HepG2 (cell line): ENCODE data around the gene CPEB3. TPM values are rescaled to one million over a fixed set of nuclear protein-coding genes. Genes with fewer than 3 reads are reported as not detected.

Experiments
- HOXA3 ChIP-seq: sonication (generic); formaldehyde crosslinking; IDR thresholded peaks from 2 replicates; pipeline ENCODE4 v1.5.0; 2020; ENCODE audit warnings: missing genetic modification reagents
- NR2C2 ChIP-seq: sonication (generic); formaldehyde crosslinking; IDR thresholded peaks from 2 replicates; pipeline ENCODE4 v1.4.0; 2020; ENCODE audit warnings: missing genetic modification reagents, mild to moderate bottlenecking, moderate library complexity, borderline replicate concordance
- POLR2A ChIP-seq, 2 experiments: IDR thresholded peaks; 2 replicates each; pipeline ENCODE4 v1.6.1; 2011; ENCODE audit warnings: low read depth in 2 of 2, low read length in 2 of 2, mild to moderate bottlenecking in 1 of 2, moderate library complexity in 1 of 2; ENCODE audit not compliant: insufficient read depth in 1 of 2
- SKI ChIP-seq: fragments of 450-650 bp; IDR thresholded peaks from one replicate; pipeline ENCODE4 v1.6.1; 2018; ENCODE audit warnings: mild to moderate bottlenecking; ENCODE audit not compliant: partially characterized antibody
- ZEB1 ChIP-seq: IDR thresholded peaks from 2 replicates; pipeline ENCODE4 v1.6.1; 2012; ENCODE audit warnings: mild to moderate bottlenecking, low read depth, inconsistent platforms; ENCODE audit not compliant: insufficient replicate concordance
- ZNF878 ChIP-seq: sonication (generic); formaldehyde crosslinking; IDR thresholded peaks from 2 replicates; pipeline ENCODE4 v1.8.1; 2023; ENCODE audit warnings: mild to moderate bottlenecking, missing genetic modification reagents, moderate library complexity
- polyA plus RNA-seq, 8 experiments: library from polyadenylated mRNA; depleted of rRNA in 3 of 8; stranded (reverse) in 7 of 8; unstranded in 1 of 8; fragments of >200 nt; fragmentation: Illumina TruSeq in 4 of 8; extraction: Trizol in 4 of 8; gene quantifications; 2 replicates each; pipeline versions ENCODE4 v1.2.1 to v1.2.3, GENCODE V29; 2011 to 2016; ENCODE audit warnings: low read depth in 4 of 8, missing spikeins in 1 of 8, mixed read lengths in 1 of 8; ENCODE audit not compliant: insufficient read depth in 1 of 8
- total RNA-seq, 5 experiments: library from RNA; depleted of rRNA; stranded (reverse); fragments of >200 nt; fragmentation: Illumina TruSeq; extraction: Trizol; gene quantifications; 2 replicates each; pipeline ENCODE4 v1.2.3, GENCODE V29; 2016; ENCODE audit warnings: low read depth in 1 of 5
- TF ChIP-seq, protein P1 (sequence below), 2 experiments: sonication (generic) in 1 of 2; formaldehyde crosslinking in 1 of 2; IDR thresholded peaks; 2 replicates each; pipeline versions ENCODE4 v1.6.1 to v1.9.0; 2014 to 2022; ENCODE audit warnings: antibody characterized with exemption in 1 of 2, borderline replicate concordance in 1 of 2, inconsistent platforms in 1 of 2, low read depth in 1 of 2, missing genetic modification reagents in 1 of 2
- TF ChIP-seq, protein P2 (sequence below): sonication (generic); formaldehyde crosslinking; IDR thresholded peaks from 2 replicates; pipeline ENCODE4 v1.4.0; 2020; ENCODE audit warnings: mild to moderate bottlenecking, low read depth, missing genetic modification reagents
- TF ChIP-seq, protein P3 (sequence below): sonication (generic); formaldehyde crosslinking; IDR thresholded peaks from 2 replicates; pipeline ENCODE4 v1.5.1; 2020; ENCODE audit warnings: mild to moderate bottlenecking, moderate library complexity, missing genetic modification reagents
- TF ChIP-seq, protein P4 (sequence below): IDR thresholded peaks from 2 replicates; pipeline ENCODE4 v1.6.1; 2018; ENCODE audit warnings: missing genetic modification reagents, mild to moderate bottlenecking, missing compliant biosample characterization
- TF ChIP-seq, protein P5 (sequence below): sonication (generic); formaldehyde crosslinking; IDR thresholded peaks from 2 replicates; pipeline ENCODE4 v1.5.0; 2020; ENCODE audit warnings: missing genetic modification reagents
- TF ChIP-seq, protein P6 (sequence below): sonication (generic); formaldehyde crosslinking; IDR thresholded peaks from 2 replicates; pipeline ENCODE4 v1.8.0; 2022; ENCODE audit warnings: missing genetic modification reagents, mild to moderate bottlenecking, borderline replicate concordance

Gene CPEB3
- total and polyA plus RNA-seq, 2 of the 13 experiments (the other 11 are each of a cell fraction or from before 2014, with no cell fraction given) = 0.66 to 0.70 TPM

DNA sequence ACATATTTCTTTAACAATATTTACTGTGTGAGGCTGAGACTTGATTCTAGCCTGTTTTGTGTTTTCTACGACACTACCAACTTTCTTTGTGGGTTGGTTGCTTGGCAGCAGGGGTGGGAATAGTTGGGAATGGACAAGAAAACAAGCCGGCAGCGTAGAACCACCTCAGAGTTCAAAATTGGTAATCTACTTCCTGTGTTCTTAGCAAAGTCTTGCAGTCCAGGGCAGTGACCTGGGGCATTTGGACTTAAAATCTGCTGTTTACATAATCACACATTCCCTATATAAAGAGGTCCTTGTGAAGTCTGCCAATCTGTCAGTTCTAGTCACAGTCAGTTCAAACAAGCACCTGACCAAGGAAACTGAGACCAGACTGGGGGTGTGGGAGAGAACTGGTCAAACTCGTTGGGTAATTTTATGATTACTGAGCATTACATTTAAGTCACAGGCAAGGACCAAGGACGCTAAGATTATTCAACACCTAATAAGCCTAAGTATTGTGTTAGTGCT lies 167.9 kb downstream of the CPEB3 start (continued):
- TF ChIP-seq, protein P1, sequence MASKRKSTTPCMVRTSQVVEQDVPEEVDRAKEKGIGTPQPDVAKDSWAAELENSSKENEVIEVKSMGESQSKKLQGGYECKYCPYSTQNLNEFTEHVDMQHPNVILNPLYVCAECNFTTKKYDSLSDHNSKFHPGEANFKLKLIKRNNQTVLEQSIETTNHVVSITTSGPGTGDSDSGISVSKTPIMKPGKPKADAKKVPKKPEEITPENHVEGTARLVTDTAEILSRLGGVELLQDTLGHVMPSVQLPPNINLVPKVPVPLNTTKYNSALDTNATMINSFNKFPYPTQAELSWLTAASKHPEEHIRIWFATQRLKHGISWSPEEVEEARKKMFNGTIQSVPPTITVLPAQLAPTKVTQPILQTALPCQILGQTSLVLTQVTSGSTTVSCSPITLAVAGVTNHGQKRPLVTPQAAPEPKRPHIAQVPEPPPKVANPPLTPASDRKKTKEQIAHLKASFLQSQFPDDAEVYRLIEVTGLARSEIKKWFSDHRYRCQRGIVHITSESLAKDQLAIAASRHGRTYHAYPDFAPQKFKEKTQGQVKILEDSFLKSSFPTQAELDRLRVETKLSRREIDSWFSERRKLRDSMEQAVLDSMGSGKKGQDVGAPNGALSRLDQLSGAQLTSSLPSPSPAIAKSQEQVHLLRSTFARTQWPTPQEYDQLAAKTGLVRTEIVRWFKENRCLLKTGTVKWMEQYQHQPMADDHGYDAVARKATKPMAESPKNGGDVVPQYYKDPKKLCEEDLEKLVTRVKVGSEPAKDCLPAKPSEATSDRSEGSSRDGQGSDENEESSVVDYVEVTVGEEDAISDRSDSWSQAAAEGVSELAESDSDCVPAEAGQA (IDR thresholded peaks at IDR 0.05; ENCODE audit: low read depth) = no peak
- TF ChIP-seq, protein P1 (CRISPR knock-in tag; IDR thresholded peaks at IDR 0.05; ENCODE audit: borderline replicate concordance) = no peak; the same call in 1 of the 2 replicates
- TF ChIP-seq ZNF878 (CRISPR knock-in tag) (no peak), SKI (peak; percentile 46), NR2C2 (peak; percentile 44), HOXA3 (CRISPR knock-in tag) (peak; percentile 58), ZEB1 (peak; percentile 77), POLR2A (IDR thresholded peaks at IDR 0.05; ENCODE audit: insufficient read depth in 1 of 2, low read depth in 2 of 2, low read length in 2 of 2) (no peak)
- TF ChIP-seq, protein P2, sequence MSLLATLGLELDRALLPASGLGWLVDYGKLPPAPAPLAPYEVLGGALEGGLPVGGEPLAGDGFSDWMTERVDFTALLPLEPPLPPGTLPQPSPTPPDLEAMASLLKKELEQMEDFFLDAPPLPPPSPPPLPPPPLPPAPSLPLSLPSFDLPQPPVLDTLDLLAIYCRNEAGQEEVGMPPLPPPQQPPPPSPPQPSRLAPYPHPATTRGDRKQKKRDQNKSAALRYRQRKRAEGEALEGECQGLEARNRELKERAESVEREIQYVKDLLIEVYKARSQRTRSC (CRISPR knock-in tag) = no peak
- TF ChIP-seq, protein P3, sequence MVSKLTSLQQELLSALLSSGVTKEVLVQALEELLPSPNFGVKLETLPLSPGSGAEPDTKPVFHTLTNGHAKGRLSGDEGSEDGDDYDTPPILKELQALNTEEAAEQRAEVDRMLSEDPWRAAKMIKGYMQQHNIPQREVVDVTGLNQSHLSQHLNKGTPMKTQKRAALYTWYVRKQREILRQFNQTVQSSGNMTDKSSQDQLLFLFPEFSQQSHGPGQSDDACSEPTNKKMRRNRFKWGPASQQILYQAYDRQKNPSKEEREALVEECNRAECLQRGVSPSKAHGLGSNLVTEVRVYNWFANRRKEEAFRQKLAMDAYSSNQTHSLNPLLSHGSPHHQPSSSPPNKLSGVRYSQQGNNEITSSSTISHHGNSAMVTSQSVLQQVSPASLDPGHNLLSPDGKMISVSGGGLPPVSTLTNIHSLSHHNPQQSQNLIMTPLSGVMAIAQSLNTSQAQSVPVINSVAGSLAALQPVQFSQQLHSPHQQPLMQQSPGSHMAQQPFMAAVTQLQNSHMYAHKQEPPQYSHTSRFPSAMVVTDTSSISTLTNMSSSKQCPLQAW (CRISPR knock-in tag) = peak; percentile 38; the same call in 1 of the 2 replicates
- TF ChIP-seq, protein P4, sequence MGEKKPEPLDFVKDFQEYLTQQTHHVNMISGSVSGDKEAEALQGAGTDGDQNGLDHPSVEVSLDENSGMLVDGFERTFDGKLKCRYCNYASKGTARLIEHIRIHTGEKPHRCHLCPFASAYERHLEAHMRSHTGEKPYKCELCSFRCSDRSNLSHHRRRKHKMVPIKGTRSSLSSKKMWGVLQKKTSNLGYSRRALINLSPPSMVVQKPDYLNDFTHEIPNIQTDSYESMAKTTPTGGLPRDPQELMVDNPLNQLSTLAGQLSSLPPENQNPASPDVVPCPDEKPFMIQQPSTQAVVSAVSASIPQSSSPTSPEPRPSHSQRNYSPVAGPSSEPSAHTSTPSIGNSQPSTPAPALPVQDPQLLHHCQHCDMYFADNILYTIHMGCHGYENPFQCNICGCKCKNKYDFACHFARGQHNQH (CRISPR knock-in tag) = peak; percentile 50; the same call in 1 of the 2 replicates
- TF ChIP-seq, protein P5, sequence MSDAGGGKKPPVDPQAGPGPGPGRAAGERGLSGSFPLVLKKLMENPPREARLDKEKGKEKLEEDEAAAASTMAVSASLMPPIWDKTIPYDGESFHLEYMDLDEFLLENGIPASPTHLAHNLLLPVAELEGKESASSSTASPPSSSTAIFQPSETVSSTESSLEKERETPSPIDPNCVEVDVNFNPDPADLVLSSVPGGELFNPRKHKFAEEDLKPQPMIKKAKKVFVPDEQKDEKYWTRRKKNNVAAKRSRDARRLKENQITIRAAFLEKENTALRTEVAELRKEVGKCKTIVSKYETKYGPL (CRISPR knock-in tag) = peak; percentile 21; the same call in 1 of the 2 replicates
- TF ChIP-seq, protein P6, sequence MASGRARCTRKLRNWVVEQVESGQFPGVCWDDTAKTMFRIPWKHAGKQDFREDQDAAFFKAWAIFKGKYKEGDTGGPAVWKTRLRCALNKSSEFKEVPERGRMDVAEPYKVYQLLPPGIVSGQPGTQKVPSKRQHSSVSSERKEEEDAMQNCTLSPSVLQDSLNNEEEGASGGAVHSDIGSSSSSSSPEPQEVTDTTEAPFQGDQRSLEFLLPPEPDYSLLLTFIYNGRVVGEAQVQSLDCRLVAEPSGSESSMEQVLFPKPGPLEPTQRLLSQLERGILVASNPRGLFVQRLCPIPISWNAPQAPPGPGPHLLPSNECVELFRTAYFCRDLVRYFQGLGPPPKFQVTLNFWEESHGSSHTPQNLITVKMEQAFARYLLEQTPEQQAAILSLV = no peak
